Panc1 (cell line): ENCODE results near the gene TRMT44. TPM values are rescaled to one million over a fixed set of nuclear protein-coding genes. Genes with fewer than 3 reads are reported as not detected.

Experiments used
- ATAC-seq: fragments of 200-7000 bp; cut with Tn5 transposase; 2 replicates; pipeline ENCODE4 v1.9.1; 2020; ENCODE audit warnings: mild to moderate bottlenecking, moderate library complexity
- BruUV-seq: library from RNA; stranded (reverse); fragments of 400-500 nt; replicated peaks from 2 replicates; lab custom pipeline; 2021; lab: Mats Ljungman, UMichigan
- CTCF ChIA-PET: fragments of 300-600 bp; sonication (Branson Sonifier 250); formaldehyde crosslinking; loops from one replicate; lab custom pipeline; 2022; ENCODE audit warnings: antibody characterized with exemption; lab: Charles Lee
- POLR2A ChIA-PET: fragments of 300-600 bp; sonication (Branson Sonifier 250); formaldehyde crosslinking; loops from one replicate; lab custom pipeline; 2022; ENCODE audit warnings: antibody characterized with exemption; lab: Charles Lee
- DNase-seq: peaks from one replicate; pipeline ENCODE4 v3.0.0-alpha.2; 2010; ENCODE audit warnings: low read depth, low spot score
- H3K27ac ChIP-seq: 2 replicates; pipeline ENCODE4 v1.5.1; 2011; ENCODE audit warnings: mild to moderate bottlenecking, low read length, inconsistent platforms
- H3K27me3 ChIP-seq: fragments of 200-500 bp; sonication (Bioruptor generic); 2 replicates; pipeline ENCODE4 v1.6.0; 2014; ENCODE audit warnings: low read length, inconsistent platforms; ENCODE audit not compliant: control insufficient read depth, insufficient read depth
- H3K36me3 ChIP-seq: fragments of 200-500 bp; sonication (Bioruptor generic); 2 replicates; pipeline ENCODE4 v1.5.1; 2014; ENCODE audit warnings: inconsistent platforms, mild to moderate bottlenecking, low read length, moderate library complexity; ENCODE audit not compliant: control insufficient read depth, insufficient read depth
- H3K4me1 ChIP-seq: 2 replicates; pipeline ENCODE4 v1.5.1; 2011; ENCODE audit warnings: inconsistent platforms, mild to moderate bottlenecking, low read length, moderate library complexity; ENCODE audit not compliant: control insufficient read depth, insufficient read depth
- H3K4me3 ChIP-seq, 2 experiments: 2 replicates each; pipeline ENCODE4 v1.5.1; 2011 to 2012; ENCODE audit warnings: low read depth in 2 of 2, low read length in 2 of 2, mild to moderate bottlenecking in 2 of 2, inconsistent platforms in 1 of 2, moderate library complexity in 1 of 2
- H3K9me3 ChIP-seq: fragments of 200-500 bp; sonication (Bioruptor generic); 2 replicates; pipeline ENCODE4 v1.5.1; 2014; ENCODE audit warnings: low read depth, mild to moderate bottlenecking, inconsistent platforms, low read length, moderate library complexity; ENCODE audit not compliant: control insufficient read depth, insufficient read depth
- POLR2AphosphoS5 ChIP-seq: IDR thresholded peaks from 2 replicates; pipeline ENCODE4 v1.6.1; 2012; ENCODE audit warnings: mild to moderate bottlenecking, low read depth, low read length, moderate library complexity
- SIN3A ChIP-seq: IDR thresholded peaks from 2 replicates; pipeline ENCODE4 v1.6.1; 2012; ENCODE audit warnings: low read depth, mild to moderate bottlenecking, low read length, moderate library complexity, borderline replicate concordance; ENCODE audit not compliant: insufficient read depth
- TCF7L2 ChIP-seq: IDR thresholded peaks from 2 replicates; pipeline ENCODE4 v1.6.1; 2011; ENCODE audit warnings: mild to moderate bottlenecking, low read depth, low read length, inconsistent platforms
- in situ Hi-C: cut with HindIII; loops from 2 replicates; pipeline ENCODE4 v1.10.0; 2016; ENCODE audit warnings: low sequenced_read_pairs, low pct_unique_long_range_greater_than_20kb
- intact Hi-C: fragments of 100-400 bp; cut with micrococcal nuclease; formaldehyde crosslinking; loops from one replicate; pipeline ENCODE4 v1.10.0; 2022; ENCODE audit not compliant: unreplicated experiment
- total RNA-seq: library from RNA; stranded (reverse); gene quantifications from one replicate; pipeline ENCODE4 v1.2.1, GENCODE V29; 2021; ENCODE audit not compliant: unreplicated experiment
- TF ChIP-seq, protein P1 (sequence below), 2 experiments: IDR thresholded peaks; 2 replicates each; pipeline ENCODE4 v1.6.1; 2011 to 2012; ENCODE audit warnings: low read depth in 2 of 2, control low read depth in 1 of 2, low read length in 1 of 2, mild to moderate bottlenecking in 1 of 2, moderate library complexity in 1 of 2; ENCODE audit not compliant: insufficient read depth in 1 of 2
- TF ChIP-seq, protein P2 (sequence below): fragments of 450-650 bp; IDR thresholded peaks from 2 replicates; pipeline ENCODE4 v1.5.1; 2017; ENCODE audit warnings: mild to moderate bottlenecking

TRMT44 gene
- total RNA-seq, 1 experiment from 2014 or later: 10.8 TPM

DNA sequence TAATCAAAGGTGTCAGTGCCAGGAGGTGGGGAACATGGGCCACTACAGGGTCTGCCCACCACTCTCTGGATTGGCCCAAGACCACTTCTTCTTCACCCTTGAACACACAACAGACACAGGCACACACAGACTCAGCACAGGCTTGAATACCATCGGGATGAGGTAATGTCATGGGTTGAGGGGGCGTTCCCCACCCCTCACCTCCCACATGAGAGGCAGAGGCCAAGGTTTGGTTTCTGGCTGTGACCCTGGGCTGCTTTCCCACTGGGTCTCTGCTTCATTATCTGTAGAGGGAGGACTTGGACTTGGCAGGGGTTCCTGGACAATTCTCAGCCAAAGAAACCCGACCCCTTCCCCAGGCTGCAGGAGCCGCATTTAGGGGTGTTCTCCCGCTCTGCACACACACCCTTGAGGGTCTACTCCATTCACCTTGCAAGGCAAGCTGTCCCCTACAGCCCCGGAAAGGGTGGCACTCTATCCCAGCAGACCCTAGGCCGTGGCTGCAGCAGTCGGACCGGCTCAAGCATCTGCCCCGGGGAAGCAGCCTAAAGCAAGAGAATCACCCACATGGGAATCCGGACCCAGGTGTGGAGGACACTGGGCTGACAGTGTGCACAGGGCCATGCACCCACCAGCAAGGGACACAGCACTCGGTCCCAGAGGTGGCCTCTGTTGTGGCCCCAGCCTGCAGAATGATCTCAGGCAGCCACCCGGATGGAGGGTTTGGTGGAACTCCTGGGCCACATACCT lies 62.4 kb downstream of the TRMT44 start:
- no peak for DNase-seq
- no peak overlapping the region for H3K4me3 ChIP-seq
- ATAC-seq: no peak
- no peaks in the 10 kb centered on the region for H3K27me3 ChIP-seq
- no peaks in the 10 kb centered on the region for H3K36me3 ChIP-seq
- in situ Hi-C loops: no loop called here
- H3K4me1 ChIP-seq: no peaks in the 10 kb centered on the region
- intact Hi-C loops: no loop called here
- POLR2A ChIA-PET: no interaction called here
- H3K9me3 ChIP-seq: no peaks in the 10 kb centered on the region
- CTCF ChIA-PET: no interaction called here
- TF ChIP-seq POLR2AphosphoS5 (no peak), TCF7L2 (no peak), SIN3A (no peak)
- TF ChIP-seq, protein P1, sequence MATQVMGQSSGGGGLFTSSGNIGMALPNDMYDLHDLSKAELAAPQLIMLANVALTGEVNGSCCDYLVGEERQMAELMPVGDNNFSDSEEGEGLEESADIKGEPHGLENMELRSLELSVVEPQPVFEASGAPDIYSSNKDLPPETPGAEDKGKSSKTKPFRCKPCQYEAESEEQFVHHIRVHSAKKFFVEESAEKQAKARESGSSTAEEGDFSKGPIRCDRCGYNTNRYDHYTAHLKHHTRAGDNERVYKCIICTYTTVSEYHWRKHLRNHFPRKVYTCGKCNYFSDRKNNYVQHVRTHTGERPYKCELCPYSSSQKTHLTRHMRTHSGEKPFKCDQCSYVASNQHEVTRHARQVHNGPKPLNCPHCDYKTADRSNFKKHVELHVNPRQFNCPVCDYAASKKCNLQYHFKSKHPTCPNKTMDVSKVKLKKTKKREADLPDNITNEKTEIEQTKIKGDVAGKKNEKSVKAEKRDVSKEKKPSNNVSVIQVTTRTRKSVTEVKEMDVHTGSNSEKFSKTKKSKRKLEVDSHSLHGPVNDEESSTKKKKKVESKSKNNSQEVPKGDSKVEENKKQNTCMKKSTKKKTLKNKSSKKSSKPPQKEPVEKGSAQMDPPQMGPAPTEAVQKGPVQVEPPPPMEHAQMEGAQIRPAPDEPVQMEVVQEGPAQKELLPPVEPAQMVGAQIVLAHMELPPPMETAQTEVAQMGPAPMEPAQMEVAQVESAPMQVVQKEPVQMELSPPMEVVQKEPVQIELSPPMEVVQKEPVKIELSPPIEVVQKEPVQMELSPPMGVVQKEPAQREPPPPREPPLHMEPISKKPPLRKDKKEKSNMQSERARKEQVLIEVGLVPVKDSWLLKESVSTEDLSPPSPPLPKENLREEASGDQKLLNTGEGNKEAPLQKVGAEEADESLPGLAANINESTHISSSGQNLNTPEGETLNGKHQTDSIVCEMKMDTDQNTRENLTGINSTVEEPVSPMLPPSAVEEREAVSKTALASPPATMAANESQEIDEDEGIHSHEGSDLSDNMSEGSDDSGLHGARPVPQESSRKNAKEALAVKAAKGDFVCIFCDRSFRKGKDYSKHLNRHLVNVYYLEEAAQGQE (IDR thresholded peaks at IDR 0.05; ENCODE audit: insufficient read depth in 1 of 2, low read depth in 2 of 2, low read length in 1 of 2): no peak
- TF ChIP-seq, protein P2, sequence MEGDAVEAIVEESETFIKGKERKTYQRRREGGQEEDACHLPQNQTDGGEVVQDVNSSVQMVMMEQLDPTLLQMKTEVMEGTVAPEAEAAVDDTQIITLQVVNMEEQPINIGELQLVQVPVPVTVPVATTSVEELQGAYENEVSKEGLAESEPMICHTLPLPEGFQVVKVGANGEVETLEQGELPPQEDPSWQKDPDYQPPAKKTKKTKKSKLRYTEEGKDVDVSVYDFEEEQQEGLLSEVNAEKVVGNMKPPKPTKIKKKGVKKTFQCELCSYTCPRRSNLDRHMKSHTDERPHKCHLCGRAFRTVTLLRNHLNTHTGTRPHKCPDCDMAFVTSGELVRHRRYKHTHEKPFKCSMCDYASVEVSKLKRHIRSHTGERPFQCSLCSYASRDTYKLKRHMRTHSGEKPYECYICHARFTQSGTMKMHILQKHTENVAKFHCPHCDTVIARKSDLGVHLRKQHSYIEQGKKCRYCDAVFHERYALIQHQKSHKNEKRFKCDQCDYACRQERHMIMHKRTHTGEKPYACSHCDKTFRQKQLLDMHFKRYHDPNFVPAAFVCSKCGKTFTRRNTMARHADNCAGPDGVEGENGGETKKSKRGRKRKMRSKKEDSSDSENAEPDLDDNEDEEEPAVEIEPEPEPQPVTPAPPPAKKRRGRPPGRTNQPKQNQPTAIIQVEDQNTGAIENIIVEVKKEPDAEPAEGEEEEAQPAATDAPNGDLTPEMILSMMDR: no peak
- no peak overlapping the region for H3K27ac ChIP-seq
- BruUV-seq: no TSS peak

DNA sequence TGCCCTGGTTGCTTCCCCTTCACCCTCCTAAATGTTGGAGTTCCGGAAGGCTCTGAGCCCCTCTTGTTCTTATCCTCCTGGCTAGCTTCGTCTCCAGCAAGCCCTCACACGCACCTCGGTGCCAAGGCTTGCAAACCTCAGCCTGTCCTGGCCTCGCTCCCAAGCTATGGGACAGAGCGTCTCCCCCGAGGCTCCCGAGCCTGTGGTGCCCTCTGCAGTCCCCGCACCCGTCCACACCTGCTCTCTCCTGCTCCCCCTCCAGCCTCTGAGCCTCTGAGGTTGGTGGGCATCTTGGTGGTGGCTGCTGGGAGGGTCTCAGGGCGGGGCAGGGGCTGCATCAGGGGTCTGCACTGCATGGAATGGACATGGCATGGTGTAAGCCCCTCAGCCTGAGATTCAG lies 63.2 kb downstream of the TRMT44 start:
- TF ChIP-seq, protein P2: no peak
- no peak for TF ChIP-seq SIN3A
- ChIA-PET POLR2A (no interaction called here), CTCF (no interaction called here)
- Histone ChIP-seq H3K4me1 (no peaks in the 10 kb centered on the region), H3K27ac (no peak overlapping the region), H3K9me3 (no peaks in the 10 kb centered on the region), H3K36me3 (no peaks in the 10 kb centered on the region), H3K27me3 (no peaks in the 10 kb centered on the region), H3K4me3 (no peak overlapping the region)
- intact Hi-C loops (no loop called here), in situ Hi-C loops (no loop called here)
- ATAC-seq: no peak
- BruUV-seq: no TSS peak
- no peak for DNase-seq
